Inflammatory macrophage treated with lipopolysaccharide for 1 hour (primary cell): ENCODE data around the gene MARCHF3.
"Not testable (repeated sequence)": the region's sequence is repeated elsewhere in the genome, so short reads cannot be mapped to it uniquely, and the experiment has no call there.

ENCODE experiments used
- DNase-seq, 2 donors: peaks; one replicate each; pipeline ENCODE4 v3.0.0-alpha.2; 2020 to 2022

MARCHF3 gene

GRCh38 chr5:126911986-126912385, 118.4 kb downstream of the MARCHF3 start:
- no peak for DNase-seq

GRCh38 chr5:126909856-126910255, 120.5 kb downstream of the MARCHF3 start:
- DNase-seq, result no peak

- DNase-seq, result not testable (repeated sequence)
Observed at GRCh38 chr5:126904407-126904806, 126.0 kb downstream of the MARCHF3 start.

- no peak for DNase-seq
Observed at GRCh38 chr5:126900796-126901195, 129.6 kb downstream of the MARCHF3 start.

- DNase-seq, result no peak
Observed at GRCh38 chr5:126899476-126899875, 130.9 kb downstream of the MARCHF3 start.

GRCh38 chr5:126897851-126898630, 132.3 kb downstream of the MARCHF3 start:
- DNase-seq, result no peak

- DNase-seq, result no peak
Observed at GRCh38 chr5:126896170-126896702, 134.1 kb downstream of the MARCHF3 start.

- not testable (repeated sequence) for DNase-seq
Observed at GRCh38 chr5:126895712-126896111, 134.6 kb downstream of the MARCHF3 start.

- DNase-seq, result not testable (repeated sequence)
Observed at GRCh38 chr5:126890414-126890813, 139.9 kb downstream of the MARCHF3 start.

GRCh38 chr5:126888175-126888574, 142.2 kb downstream of the MARCHF3 start:
- no peak for DNase-seq

GRCh38 chr5:126884269-126884819, 146.0 kb downstream of the MARCHF3 start:
- DNase-seq, result no peak

- no peak for DNase-seq
Observed at GRCh38 chr5:126883564-126884245, 146.7 kb downstream of the MARCHF3 start.

- DNase-seq, result no peak
Observed at GRCh38 chr5:126881821-126882600, 148.3 kb downstream of the MARCHF3 start.

- no peak for DNase-seq
Observed at GRCh38 chr5:126878634-126879033, 151.7 kb downstream of the MARCHF3 start.

- no peak for DNase-seq
Observed at GRCh38 chr5:126878085-126878484, 152.3 kb downstream of the MARCHF3 start.

- DNase-seq, result no peak
Observed at GRCh38 chr5:126877602-126878001, 152.8 kb downstream of the MARCHF3 start.

- no peak for DNase-seq
Observed at GRCh38 chr5:126875303-126875785, 155.0 kb downstream of the MARCHF3 start.

- DNase-seq, result no peak
Observed at GRCh38 chr5:126872561-126873354, 157.6 kb downstream of the MARCHF3 start.

- no peak for DNase-seq
Observed at GRCh38 chr5:126871441-126871840, 158.9 kb downstream of the MARCHF3 start.

GRCh38 chr5:126869005-126869451, 161.3 kb downstream of the MARCHF3 start:
- DNase-seq, result peak; percentile 8 to 21

GRCh38 chr5:126868338-126869004, 161.9 kb downstream of the MARCHF3 start:
- DNase-seq, result no peak
